Left renal cortex interstitium (tissue), 4 donors: ENCODE data around the gene SCAND1. TPM values are rescaled to one million over a fixed set of nuclear protein-coding genes. Genes with fewer than 3 reads are reported as not detected.
"Not testable (repeated sequence)": the region's sequence is repeated elsewhere in the genome, so short reads cannot be mapped to it uniquely, and the experiment has no call there.

Experiments used
- DNase-seq, 4 donors: peaks; one replicate each; pipeline ENCODE4 v3.0.0-alpha.2; 2013; ENCODE audit warnings: low read depth in 4 of 4, low spot score in 2 of 4, missing footprints in 1 of 4
- polyA plus RNA-seq, 4 donors: library from polyadenylated mRNA; unstranded; fragments of 120-200 nt; gene quantifications; one replicate each; pipeline ENCODE4 v1.2.1, GENCODE V29; 2013; ENCODE audit not compliant: insufficient read length in 4 of 4

SCAND1 gene
- 10 to 100 TPM; 27.3 to 79.8 (median 53.3) TPM for polyA plus RNA-seq

DNA sequence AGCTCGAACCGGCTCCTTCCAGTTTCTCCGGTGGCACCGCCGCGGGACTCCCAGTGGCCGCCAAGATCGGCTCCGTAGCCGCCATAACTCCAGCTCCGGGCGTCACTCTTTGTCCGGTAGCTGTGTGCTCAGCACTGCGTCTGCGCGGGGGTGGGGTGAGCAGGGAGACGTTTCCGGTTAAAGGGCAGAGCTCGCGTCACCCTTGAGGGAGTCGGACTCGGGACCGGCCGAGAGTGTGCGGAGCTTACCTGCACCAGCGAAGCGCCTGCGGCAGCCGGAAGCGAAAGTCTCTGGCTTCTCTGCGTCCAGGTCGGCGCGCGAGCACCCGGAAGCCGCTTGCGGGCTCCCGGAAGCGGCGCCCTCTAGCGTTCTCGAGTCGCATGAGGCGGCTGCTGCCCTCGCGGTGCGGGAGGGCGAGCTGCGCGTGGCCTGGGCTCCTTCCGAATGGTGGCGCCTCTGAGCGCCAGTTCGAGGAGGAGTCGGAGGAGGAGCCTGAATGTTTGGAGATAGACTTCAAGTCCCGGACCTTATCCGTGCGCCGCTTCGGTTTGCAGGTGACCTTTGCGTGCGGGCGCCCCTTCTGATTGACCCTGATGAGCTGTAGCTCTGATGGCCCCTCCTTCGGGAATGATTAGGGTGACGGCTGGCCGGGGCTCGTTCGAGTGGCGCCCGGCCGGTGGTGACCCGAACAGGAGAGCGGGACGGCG, at the start of gene SCAND1:
Gene SCAND1 (minus strand): TSS at position 303 of the 707 bp plus-strand sequence. CDS start 218 bp downstream, at position 85.
- peak; percentile 91 to 96 (median 94) for DNase-seq

DNA sequence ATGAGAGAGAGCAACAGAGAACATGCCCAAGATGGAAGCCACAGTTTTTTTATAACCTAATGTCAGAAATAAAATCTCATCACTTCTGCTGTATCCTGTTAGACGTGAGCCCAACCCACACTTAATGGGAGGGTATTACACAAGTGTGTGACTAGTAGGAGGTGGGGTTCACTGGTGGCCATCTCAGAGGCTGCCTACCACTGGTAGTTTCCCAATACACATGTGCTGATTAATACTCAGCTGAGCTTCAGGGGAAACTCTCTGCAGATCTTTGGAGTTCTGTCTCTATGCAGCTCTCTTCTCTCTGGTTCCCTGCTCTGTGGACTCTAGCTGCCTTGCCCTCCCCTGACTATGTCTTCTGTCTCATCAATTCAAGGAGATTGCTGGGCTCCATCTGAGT, 49.7 kb upstream of the SCAND1 start:
- no peak for DNase-seq

DNA sequence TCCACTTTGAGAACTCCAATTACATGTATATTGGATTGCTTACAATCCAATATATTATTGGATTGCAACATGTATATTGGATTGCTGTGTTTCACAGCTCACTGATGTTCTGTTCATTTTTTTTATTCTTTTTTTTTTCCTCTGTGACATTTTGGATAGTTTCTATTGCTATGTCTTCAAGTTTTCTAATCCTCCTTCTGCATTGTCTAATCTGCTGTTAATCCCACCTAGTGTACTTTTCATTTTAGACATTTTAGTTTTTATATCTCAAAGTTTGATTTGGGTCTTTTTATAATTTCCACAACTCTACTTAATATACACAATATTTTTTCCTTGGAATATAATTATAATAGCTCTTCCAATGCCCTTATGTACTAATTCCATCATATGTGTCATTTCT, 48.6 kb upstream of the SCAND1 start:
- DNase-seq = no peak

DNA sequence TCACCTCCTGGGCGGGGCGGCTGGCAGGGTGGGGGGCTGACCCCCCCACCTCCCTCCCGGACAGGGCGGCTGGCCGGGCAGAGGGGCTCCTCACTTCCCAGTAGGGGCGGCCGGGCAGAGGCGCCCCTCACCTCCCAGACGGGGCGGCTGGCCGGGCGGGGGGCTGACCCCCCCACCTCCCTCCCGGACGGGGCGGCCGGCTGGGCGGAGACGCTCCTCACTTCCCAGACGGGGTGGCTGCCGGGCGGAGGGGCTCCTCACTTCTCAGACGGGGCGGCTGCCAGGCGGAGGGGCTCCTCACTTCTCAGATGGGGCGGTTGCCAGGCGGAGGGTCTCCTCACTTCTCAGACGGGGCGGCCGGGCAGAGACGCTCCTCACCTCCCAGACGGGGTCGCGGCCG, 47.0 kb upstream of the SCAND1 start:
- not testable (repeated sequence) for DNase-seq

DNA sequence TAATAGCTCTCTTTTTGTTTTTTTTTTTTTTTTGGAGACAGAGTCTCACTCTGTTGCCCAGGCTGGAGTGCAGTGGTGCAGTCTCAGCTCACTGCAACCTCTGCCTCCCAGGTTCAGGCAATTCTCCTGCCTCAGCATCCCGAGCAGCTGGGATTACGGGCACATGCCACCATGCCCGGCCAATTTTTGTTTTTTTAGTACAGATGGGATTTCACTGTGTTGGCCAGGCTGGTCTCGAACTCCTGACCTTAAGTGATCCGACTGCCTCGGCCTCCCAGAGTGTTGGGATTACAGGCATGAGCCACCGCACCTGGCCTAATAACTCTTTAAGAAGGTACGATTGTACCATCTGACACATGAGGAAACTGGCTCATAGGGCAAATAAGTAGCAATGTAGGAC, 42.2 kb upstream of the SCAND1 start:
- DNase-seq = not testable (repeated sequence)

DNA sequence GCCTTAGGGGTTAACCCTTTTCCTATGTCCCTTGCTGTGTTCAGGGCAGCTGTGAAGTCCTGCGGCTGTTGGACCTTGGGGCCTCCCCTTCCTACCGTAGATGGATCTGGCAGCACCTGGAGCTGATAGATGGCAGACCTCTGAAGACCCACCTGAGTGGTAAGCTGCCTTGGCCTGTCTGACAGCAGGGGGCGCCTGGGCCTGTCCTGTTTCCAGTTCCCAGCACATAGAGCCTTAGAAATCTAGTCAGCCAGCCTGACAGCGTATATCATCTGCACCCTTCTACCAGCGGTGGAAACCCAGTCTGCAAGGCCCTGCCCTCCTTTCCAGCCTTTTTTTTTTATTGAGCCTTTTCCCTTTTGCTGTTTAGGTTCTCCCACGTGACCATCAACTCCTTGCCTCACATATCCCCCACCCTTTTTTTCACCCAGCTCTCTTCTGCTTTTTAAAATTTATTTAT, 40.7 kb upstream of the SCAND1 start:
- peak; percentile 31 to 70 (median 60) for DNase-seq

DNA sequence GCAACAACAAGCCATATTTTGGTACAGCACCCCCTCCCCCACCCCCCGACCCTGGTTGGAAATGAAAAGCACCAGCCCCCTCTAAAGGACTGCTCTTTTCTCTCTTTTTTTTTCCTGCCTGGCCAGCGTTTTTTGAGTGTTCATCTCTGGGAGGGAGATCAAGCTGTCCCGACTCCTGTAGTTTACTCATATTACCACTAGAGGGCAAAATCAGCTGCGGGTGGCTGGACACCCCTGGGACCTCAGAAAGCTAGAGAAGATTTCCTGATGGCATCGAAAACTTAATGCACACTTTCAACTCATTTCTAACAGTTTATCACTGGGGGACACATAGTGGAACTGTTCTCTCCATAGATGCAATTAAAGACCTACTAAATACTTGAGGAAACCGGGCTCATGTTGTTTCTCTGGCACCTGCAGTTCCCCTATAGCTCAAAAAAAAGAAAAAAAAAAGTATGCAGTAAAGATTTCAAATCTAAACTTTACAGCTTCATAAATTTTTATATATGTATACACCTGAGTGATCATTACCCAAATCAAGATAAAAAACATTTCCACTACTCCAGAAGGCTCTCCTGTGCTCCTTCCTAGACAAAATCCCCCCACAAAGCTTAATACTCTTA, 38.5 kb upstream of the SCAND1 start:
- peak in 3 of 4 donors; percentile 37 to 65 (median 49) for DNase-seq

DNA sequence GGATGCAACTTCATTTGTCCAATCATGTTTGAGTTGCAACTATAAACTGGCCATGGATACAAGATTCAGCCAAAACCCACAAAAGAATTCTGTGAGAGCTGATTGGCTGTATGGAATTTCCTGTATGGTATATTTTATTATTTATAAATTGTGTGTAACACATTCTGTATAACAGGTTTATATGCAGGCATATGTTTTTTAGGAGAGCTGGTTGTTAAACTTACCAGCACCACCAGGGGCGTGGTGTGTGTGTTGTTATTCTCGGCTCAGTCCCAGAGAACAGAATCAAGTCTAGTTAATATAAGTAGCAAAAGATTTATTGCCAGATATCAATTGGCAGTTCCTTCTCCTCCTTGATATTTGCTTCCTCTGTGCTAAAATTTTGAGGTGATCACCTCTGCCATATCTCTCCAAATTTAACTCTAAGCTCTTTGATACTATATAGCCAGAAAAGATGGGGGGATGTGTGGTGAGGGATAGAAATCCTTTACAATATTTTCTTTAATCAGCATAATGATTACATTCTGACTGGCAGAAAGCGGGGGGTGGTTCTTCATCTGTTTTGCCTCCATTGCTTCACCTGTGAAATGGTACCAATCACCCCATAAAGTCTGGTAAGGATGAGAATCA, 37.0 kb upstream of the SCAND1 start:
- no peak for DNase-seq

DNA sequence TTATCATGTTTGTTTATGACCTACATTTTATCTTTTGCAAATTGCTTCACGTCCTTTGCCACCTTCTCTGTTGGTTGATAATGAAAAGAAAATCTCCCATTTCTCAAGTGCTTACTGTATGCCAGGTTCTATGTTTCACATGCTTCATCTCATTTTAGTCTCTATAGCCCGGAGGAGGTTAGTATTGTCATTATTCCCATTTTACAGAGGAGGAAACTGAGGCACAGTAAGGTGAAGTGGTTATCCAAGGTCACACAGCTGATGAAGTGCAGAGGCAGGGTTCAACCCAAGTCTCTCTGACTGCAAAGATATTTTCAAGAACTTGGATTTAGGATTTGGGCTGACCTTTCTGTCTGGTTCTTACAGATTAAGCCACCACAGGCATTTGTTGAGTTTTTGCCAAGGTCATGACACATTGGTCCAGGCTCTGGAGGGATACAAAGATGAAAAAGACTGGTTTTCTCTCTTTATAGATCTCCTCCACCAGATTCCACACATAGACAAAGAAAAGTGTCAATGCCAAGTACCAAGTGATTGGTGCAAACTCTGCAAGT, 34.7 kb upstream of the SCAND1 start:
- DNase-seq = no peak

DNA sequence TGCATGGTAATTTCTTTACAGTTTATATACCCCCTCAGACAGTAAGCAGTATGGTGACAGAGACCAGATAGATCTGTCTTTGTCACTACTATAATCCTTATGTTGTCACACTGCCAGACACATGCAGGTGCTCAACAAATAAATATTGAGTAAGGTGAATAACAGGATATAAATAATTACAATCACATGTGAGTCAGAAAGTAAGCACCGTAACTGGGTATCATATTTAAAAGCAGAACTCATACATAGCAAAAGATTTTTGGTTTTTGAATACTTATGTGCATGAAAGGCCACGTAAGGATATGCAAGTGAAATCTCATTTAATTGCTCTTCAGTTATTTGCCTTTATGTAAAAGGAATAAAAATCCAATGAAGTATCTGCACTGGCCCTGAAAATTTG, 31.5 kb upstream of the SCAND1 start:
- no peak for DNase-seq

DNA sequence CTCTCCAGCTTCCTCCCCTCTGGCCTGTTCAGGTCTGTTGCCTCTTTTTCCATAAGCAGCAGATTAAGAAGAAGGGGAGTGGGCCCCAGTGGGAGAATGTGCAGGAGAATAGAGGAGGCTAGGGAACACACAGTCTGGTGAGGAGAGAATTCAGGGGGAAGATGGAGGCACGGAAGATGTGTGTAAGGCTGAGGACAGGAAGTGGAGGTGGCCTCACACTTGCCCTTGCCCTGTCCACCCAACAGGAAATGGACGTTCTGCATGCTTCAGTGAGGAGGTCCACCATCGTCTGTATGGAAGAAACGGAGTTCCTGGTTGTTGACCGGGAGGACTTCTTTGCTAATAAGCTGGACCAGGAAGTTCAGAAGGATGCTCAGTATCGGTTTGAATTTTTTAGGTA, 30.1 kb upstream of the SCAND1 start:
- DNase-seq = no peak

DNA sequence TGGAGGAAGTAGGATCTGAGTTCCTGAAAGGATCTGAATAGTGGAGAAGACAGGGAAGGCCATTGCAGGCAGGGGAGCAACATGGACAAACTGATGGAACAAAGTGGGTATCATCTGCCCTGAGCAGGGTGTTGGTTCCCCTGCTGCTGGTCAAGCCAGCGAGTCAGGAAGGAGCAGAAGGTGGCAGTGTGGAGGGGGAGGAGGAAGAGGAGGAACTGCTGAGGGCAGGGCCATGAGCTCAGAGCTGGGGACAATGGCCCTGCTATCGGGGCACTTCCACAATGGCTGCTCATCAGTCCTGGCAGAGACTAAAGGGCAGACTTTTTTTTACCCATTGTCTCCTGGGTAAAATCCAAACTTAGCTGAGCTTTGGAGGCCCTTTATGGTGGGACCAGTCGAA, 27.7 kb upstream of the SCAND1 start:
- DNase-seq = no peak

DNA sequence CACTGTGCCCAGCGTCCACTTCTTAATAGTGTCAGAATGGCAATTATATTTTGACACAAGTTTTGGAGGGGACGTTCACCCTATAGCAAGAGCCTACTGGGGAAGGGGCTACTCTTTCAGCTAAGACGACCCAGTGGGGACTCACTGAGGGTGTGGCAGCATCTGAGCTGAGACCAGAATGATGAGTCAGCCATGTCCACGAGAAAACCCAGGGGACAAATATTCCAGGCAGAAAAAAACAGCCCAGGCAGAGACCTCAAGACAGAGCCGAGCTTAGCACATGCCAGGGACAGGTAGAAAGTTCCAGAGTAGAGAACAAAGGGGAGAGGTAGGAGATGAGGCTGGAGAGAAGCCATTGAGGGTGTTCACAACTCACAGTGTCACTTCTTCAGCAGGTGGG, 25.2 kb upstream of the SCAND1 start:
- DNase-seq = no peak

DNA sequence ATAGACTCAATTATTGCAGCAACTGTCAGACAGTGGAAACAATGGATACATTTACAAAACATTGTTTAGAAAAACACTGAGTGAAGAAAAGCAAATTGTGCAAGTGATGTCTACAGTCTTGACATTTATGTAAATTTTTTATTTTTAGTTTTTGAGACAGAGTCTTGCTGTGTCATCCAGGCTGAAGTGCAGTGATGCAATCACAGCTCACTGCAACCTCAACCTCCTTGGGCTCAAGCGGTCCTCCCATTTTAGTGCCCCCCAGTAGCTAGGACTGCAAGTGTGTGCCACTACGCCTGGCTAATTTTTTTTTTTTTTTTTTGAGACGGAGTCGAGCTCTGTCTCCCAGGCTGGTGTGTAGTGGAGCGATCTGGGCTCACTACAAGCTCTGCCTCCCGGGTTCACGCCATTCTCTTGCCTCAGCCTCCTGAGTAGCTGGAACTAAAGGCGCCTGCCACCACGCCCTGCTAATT, 23.8 kb upstream of the SCAND1 start:
- no peak for DNase-seq

DNA sequence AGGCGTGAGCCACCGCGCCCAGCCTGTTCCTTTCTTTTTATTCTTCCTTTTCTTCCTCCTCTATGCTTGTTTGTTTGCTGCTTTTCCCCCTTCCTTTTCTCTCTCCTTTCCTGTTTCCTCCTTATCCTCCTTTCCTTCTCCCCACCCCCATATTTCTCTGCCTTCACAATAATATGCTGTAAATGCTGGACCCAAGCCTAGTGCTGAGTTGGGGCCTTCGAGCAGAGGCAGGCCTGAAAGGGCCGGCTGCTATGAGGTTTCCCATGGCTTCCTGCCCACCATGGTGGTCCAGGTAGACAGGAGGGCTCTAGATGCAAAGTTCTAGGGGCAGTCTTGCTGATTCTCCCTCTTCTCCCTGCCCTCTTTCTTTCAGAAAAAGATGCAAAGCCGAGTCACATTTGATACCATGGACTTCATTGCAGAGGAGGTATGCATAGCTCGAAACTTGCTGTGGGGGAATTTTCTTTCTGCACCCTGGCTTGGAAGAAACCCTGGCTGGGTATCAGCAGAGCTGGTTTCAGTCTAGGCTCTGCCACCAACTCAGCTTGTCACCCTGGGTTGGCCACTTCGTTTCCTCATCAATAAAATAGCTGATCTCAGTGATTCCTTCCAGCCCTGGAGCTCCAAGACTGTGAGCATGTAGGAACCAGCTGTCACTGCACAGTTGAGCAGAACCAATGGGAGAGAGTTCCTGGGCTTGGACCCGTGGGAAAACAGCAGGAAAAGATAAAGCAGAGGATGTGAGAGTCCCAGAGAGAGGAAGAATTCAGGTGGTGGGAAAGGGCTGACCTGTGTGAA, 21.5 kb upstream of the SCAND1 start:
- no peak for DNase-seq

DNA sequence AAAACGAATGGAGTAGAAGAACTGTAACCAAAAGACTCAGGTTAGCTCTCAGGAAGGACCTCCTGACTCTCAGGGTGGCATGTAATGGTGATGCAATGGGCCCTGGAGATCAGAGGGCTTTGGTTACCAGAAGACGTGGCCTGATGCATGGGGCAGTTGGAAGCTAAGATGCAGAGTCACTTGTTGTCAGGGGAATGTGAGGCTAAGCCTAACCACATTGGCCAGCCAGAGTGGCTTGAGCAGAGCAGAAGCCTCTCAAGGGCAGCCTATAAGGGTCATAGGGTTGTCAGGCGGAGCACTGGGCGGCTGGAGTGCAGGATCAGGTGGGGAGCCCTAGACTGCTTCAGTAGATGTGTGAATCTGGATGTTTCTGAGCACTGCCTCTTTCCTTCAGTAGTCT, 20.0 kb upstream of the SCAND1 start:
- DNase-seq = no peak

DNA sequence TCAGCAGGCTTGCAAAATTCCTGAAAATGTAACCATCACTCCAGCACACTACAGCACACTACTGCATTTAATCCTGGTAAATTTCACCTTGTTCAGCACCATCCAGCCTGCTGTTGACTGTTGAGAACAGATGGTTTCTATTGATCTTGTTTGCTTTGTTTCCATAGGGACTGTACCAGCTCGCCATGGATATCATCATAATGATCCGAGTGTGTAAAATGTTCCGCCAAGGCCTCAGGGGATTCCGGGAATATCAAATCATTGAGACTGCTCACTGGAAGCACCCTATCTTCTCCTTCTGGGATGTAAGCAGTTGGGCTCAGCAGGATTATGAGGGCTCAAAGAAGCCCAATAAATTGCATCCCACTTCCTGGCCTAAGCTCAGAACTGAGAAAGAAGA, 18.2 kb upstream of the SCAND1 start:
- DNase-seq = no peak

DNA sequence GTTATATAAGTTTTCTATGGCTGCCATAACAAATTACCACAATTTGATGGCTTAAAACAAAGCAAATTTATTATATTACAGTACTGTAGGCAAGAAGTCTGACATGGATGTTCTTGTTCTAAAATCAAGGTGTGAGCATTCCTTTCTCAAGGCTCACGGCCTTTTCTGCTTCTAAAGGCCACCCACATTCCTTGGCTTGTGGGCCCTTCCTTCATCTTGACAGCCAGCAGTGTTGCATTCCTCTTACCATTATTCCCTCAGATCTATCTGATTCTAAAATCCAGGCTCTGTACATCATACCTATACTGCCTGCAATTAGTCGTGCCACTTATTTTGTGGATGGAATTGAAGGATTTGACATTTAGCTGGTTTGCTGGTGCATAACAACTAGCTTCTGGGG, 17.7 kb upstream of the SCAND1 start:
- no peak for DNase-seq

DNA sequence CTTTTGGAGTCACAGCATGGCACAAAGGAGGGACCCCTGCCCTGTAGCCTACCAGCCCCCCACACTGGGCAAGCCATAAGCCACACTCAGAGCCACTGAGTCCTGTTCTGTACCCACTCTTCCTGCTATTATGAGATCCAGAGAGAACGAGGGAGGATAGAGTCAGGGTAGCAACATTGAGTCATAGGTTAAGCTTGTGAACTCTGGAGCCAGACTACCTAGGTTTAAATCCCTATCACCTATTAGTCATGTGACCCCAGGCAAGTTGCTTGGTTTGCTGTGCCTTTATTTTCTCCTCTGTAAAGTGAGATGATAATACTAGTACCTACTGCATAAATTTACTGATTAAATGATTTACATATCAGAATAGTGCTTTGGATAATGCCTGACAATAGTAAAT, 14.6 kb upstream of the SCAND1 start:
- DNase-seq = no peak

DNA sequence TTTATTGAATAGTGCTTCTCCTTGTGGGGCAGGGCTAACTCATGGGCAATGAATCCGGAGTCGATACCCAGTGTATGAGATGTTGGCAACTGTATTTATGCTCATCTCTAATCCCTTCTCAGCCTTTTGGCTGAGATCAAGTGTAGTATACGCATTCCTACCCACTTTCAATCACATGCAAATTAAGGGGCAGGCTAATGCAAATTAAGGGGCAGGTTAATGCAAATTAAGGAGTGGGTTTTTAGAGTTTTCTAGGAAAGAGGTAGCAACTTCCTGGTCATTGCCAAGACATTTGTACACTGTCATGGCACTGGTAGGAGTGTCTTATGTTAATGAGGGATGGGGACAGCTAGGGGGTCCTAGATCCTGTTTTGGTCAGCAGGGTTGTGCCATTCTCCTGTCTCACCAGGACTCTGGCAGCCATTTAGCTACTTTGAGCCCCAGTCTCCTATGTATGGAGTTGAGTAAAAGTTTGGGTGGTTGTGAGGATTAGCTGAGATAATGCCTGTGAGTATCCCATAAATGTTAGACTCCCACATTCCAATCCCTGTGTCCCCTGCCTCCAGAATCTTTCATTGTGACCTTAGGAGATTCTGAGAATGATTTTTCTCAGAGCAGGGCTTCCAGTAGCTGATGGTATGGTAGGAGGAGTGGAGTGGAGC, 13.8 kb upstream of the SCAND1 start, which contains the start of gene CNBD2:
Gene CNBD2 (plus strand): TSS at position 612 of the 662 bp plus-strand sequence. CDS start 173 bp downstream, outside the sequence.
- DNase-seq = no peak
